ENCODE measurements around the gene DRP2.
"Not testable (repeated sequence)": the region's sequence is repeated elsewhere in the genome, so short reads cannot be mapped to it uniquely, and the experiment has no call there.

Gene DRP2

GRCh38 chrX:101219116-101219863 is at the start of gene DRP2:
TSS of gene DRP2 (plus strand) at chrX:101219786. CDS start at chrX:101231648, 11,862 bp downstream.
- no peak within 1 kb of the TSS for H3K4me3 ChIP-seq (ENCODE audit: control insufficient read depth, low read depth, low read length)
- DNase-seq (ENCODE audit: low read depth), result peak; percentile 35
- TF ChIP-seq CTCF (conservative IDR thresholded peaks at IDR 0.05; ENCODE audit: control insufficient read depth, insufficient read depth, low read depth, low read length), result no peak

- H3K4me3 ChIP-seq (ENCODE audit: control insufficient read depth, low read depth, low read length), result no peak overlapping the region
- DNase-seq (ENCODE audit: low read depth), result peak; percentile 10
- no peak for TF ChIP-seq CTCF (conservative IDR thresholded peaks at IDR 0.05; ENCODE audit: control insufficient read depth, insufficient read depth, low read depth, low read length)
These were observed 47.6 kb upstream of the DRP2 start for GRCh38 chrX:101171883-101172400.

- no peak for DNase-seq (ENCODE audit: low read depth)
- TF ChIP-seq CTCF (conservative IDR thresholded peaks at IDR 0.05; ENCODE audit: control insufficient read depth, insufficient read depth, low read depth, low read length), result no peak
- H3K4me3 ChIP-seq (ENCODE audit: control insufficient read depth, low read depth, low read length), result no peak overlapping the region
These were observed 43.1 kb upstream of the DRP2 start for GRCh38 chrX:101176439-101176838.

GRCh38 chrX:101184876-101185275 is 34.7 kb upstream of the DRP2 start:
- DNase-seq (ENCODE audit: low read depth), result peak; percentile 52
- not testable (repeated sequence) for H3K4me3 ChIP-seq (ENCODE audit: control insufficient read depth, low read depth, low read length)

GRCh38 chrX:101187961-101188360 is 31.6 kb upstream of the DRP2 start:
- DNase-seq (ENCODE audit: low read depth), result not testable (repeated sequence)

GRCh38 chrX:101190736-101191135 is 28.9 kb upstream of the DRP2 start:
- TF ChIP-seq CTCF (conservative IDR thresholded peaks at IDR 0.05; ENCODE audit: control insufficient read depth, insufficient read depth, low read depth, low read length), result no peak
- no peak overlapping the region for H3K4me3 ChIP-seq (ENCODE audit: control insufficient read depth, low read depth, low read length)
- DNase-seq (ENCODE audit: low read depth), result no peak

More at GRCh38 chrX:101187961-101188360, 31.6 kb upstream of the DRP2 start:
- not testable (repeated sequence) for H3K4me3 ChIP-seq (ENCODE audit: control insufficient read depth, low read depth, low read length)

GRCh38 chrX:101191217-101191750 is 28.3 kb upstream of the DRP2 start:
- DNase-seq (ENCODE audit: low read depth), result peak; percentile 3
- no peak for TF ChIP-seq CTCF (conservative IDR thresholded peaks at IDR 0.05; ENCODE audit: control insufficient read depth, insufficient read depth, low read depth, low read length)
- peak overlapping the region; percentile 12 for H3K4me3 ChIP-seq (ENCODE audit: control insufficient read depth, low read depth, low read length)
